ENCODE data around the gene DPP6. TPM values are rescaled to one million over a fixed set of nuclear protein-coding genes. Genes with fewer than 3 reads are reported as not detected.

DPP6 gene
- total and polyA plus RNA-seq, 2 of the 8 experiments (the other 6 are each of a cell fraction or from before 2014, with no cell fraction given): 4.7 to 6.8 TPM

- TF ChIP-seq CHD7 (IDR thresholded peaks at IDR 0.05; ENCODE audit: insufficient replicate concordance, low read length): no peak
- TF ChIP-seq TAF1 (IDR thresholded peaks at IDR 0.05; ENCODE audit: low read depth, low read length): no peak
- TF ChIP-seq CTBP2 (IDR thresholded peaks at IDR 0.05; ENCODE audit: borderline replicate concordance, insufficient read depth, insufficient read length, low read length): no peak
- no peak for TF ChIP-seq EGR1 (IDR thresholded peaks at IDR 0.05; ENCODE audit: borderline replicate concordance, low read depth, low read length)
- no peak for TF ChIP-seq NANOG (IDR thresholded peaks at IDR 0.05; ENCODE audit: insufficient read depth, low read depth, low read length, poor library complexity, severe bottlenecking)
- TF ChIP-seq RNF2 (IDR thresholded peaks at IDR 0.05; ENCODE audit: borderline replicate concordance, low read depth, low read length, missing control alignments, poor library complexity, severe bottlenecking): no peak
- TF ChIP-seq BCL11A (IDR thresholded peaks at IDR 0.05; ENCODE audit: low read depth in 2 of 2, low read length in 2 of 2): no peak
- no peak for TF ChIP-seq EP300 (IDR thresholded peaks at IDR 0.05; ENCODE audit: borderline replicate concordance in 1 of 2, low read depth in 2 of 2, low read length in 2 of 2)
- no peak for TF ChIP-seq HDAC6 (IDR thresholded peaks at IDR 0.05; ENCODE audit: low read depth, low read length)
- TF ChIP-seq RBBP5 (IDR thresholded peaks at IDR 0.05; ENCODE audit: borderline replicate concordance, low read depth, low read length): no peak
These were observed 576.4 kb downstream of the DPP6 start (continued) for GRCh38 chr7:154628556-154628955.
